ENCODE measurements around the gene LCMT1. TPM values are rescaled to one million over a fixed set of nuclear protein-coding genes. Genes with fewer than 3 reads are reported as not detected.

The LCMT1 gene
- total and polyA plus RNA-seq, 2 of the 4 experiments (the other 2 are of a cell fraction) = 33.1 to 60.4 TPM

- no peak overlapping the region for H2BK15ac ChIP-seq (ENCODE audit: low read depth, low read length)
- no TSS peak for BruUV-seq (replicated peaks)
- no peak overlapping the region for H3K27ac ChIP-seq (ENCODE audit: insufficient read depth, low read length)
- no peak overlapping the region for H2BK120ac ChIP-seq (ENCODE audit: low read depth, low read length)
- no peak overlapping the region for H3K56ac ChIP-seq (ENCODE audit: extremely low read depth, insufficient read depth, low read length)
- H4K8ac ChIP-seq (ENCODE audit: low read depth in 2 of 2, low read length in 2 of 2) = no peak overlapping the region
- no peak overlapping the region for H2AK5ac ChIP-seq (ENCODE audit: low read depth, low read length)
- POLR2A ChIA-PET (ENCODE audit: unreplicated experiment) = no interaction called here
- H3K9me3 ChIP-seq (ENCODE audit: control insufficient read depth, insufficient read depth, low read length) = no peaks in the 10 kb centered on the region
- no peak overlapping the region for H2BK5ac ChIP-seq (ENCODE audit: low read depth, low read length, poor library complexity, severe bottlenecking)
- H3K4me1 ChIP-seq (ENCODE audit: control insufficient read depth, insufficient read depth, low read length) = no peaks in the 10 kb centered on the region
- H3K4me2 ChIP-seq (ENCODE audit: low read depth, low read length) = no peak overlapping the region
- H2BK20ac ChIP-seq (ENCODE audit: low read depth, low read length) = no peak overlapping the region
- CTCF ChIA-PET = no interaction called here
- no peak overlapping the region for H4K5ac ChIP-seq (ENCODE audit: low read depth, low read length)
- DNase-seq = no peak
- no peaks in the 10 kb centered on the region for H4K20me1 ChIP-seq (ENCODE audit: insufficient read depth, low read length)
- in situ Hi-C loops (cut with MboI; ENCODE audit: low sequenced_read_pairs) = no loop called here
- no peak overlapping the region for H3K4me3 ChIP-seq (ENCODE audit: insufficient read depth, low read depth, low read length)
- no peak overlapping the region for H3K18ac ChIP-seq (ENCODE audit: low read depth, low read length)
- no peak overlapping the region for H3K14ac ChIP-seq (replicated peaks; ENCODE audit: low read depth, low read length)
- H3K36me3 ChIP-seq (ENCODE audit: control insufficient read depth, insufficient read depth, low read length) = peaks cover 42% of the 10 kb centered on the region
- no peak overlapping the region for H3K9ac ChIP-seq (ENCODE audit: low read depth, low read length)
- H3K23ac ChIP-seq (ENCODE audit: low read depth, low read length) = no peak overlapping the region
- no CpG with 5 or more reads among the region's 5 CpGs for WGBS, 2 experiments (ENCODE audit: extremely low coverage in 2 of 2, insufficient read length in 1 of 2)
- intact Hi-C loops (cut with micrococcal nuclease) = no loop called here
- no peak for TF ChIP-seq FOS (IDR thresholded peaks at IDR 0.05; ENCODE audit: low read depth, low read length)
- no peak overlapping the region for H4K91ac ChIP-seq (ENCODE audit: insufficient read depth, low read depth, low read length)
- dilution Hi-C loops (cut with HindIII; ENCODE audit: low sequenced_read_pairs, unreplicated experiment) = no loop called here
- H3K27me3 ChIP-seq (ENCODE audit: control insufficient read depth, insufficient read depth, low read length) = no peaks in the 10 kb centered on the region
- ATAC-seq (ENCODE audit: low read depth) = no peak
- H3K9me1 ChIP-seq (ENCODE audit: insufficient read depth, low read length) = no peaks in the 10 kb centered on the region
- no peak overlapping the region for H3K4ac ChIP-seq (ENCODE audit: low read depth, low read length)
- no peak overlapping the region for H2AFZ ChIP-seq (replicated peaks; ENCODE audit: low read length, poor library complexity)
- no peaks in the 10 kb centered on the region for H3K79me1 ChIP-seq (ENCODE audit: low read depth in 1 of 2, low read length in 2 of 2)
- no peak overlapping the region for H2AK9ac ChIP-seq (replicated peaks; ENCODE audit: low read depth, low read length, poor library complexity)
Observed at GRCh38 chr16:25171390-25171789, 59.8 kb downstream of the LCMT1 start.

All from IMR-90 (cell line).